Measurements from ENCODE around the gene SPOCK3.

DNA sequence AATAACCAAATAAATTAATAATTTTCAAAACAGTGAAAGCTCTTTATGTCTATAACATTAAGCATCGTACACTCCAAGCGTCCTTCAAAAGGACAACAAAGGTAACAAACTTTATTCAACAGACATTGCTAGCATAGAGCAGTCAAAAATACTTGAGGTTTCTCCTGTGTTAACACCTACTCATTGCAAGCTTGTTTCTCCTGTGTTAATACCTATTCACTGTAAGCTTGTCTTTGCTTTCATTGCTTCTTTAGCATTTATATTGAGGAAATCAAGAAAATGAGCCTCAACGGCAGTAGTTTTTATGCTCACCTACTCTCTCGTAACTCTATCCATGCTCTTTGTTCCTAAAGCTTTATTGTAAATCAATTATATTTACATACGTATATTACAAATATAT, 3.5 kb downstream of the SPOCK3 start:
- TF ChIP-seq, protein P1, sequence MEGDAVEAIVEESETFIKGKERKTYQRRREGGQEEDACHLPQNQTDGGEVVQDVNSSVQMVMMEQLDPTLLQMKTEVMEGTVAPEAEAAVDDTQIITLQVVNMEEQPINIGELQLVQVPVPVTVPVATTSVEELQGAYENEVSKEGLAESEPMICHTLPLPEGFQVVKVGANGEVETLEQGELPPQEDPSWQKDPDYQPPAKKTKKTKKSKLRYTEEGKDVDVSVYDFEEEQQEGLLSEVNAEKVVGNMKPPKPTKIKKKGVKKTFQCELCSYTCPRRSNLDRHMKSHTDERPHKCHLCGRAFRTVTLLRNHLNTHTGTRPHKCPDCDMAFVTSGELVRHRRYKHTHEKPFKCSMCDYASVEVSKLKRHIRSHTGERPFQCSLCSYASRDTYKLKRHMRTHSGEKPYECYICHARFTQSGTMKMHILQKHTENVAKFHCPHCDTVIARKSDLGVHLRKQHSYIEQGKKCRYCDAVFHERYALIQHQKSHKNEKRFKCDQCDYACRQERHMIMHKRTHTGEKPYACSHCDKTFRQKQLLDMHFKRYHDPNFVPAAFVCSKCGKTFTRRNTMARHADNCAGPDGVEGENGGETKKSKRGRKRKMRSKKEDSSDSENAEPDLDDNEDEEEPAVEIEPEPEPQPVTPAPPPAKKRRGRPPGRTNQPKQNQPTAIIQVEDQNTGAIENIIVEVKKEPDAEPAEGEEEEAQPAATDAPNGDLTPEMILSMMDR (IDR thresholded peaks at IDR 0.05; ENCODE audit: borderline replicate concordance, extremely low read depth, low read length, poor library complexity, severe bottlenecking), result no peak
- TF ChIP-seq EZH2 (IDR thresholded peaks at IDR 0.05; ENCODE audit: borderline replicate concordance, low read depth, low read length, severe bottlenecking), result no peak

Data from DND-41 (cell line).